ENCODE results near the gene MRPL38.

MRPL38 gene

DNA sequence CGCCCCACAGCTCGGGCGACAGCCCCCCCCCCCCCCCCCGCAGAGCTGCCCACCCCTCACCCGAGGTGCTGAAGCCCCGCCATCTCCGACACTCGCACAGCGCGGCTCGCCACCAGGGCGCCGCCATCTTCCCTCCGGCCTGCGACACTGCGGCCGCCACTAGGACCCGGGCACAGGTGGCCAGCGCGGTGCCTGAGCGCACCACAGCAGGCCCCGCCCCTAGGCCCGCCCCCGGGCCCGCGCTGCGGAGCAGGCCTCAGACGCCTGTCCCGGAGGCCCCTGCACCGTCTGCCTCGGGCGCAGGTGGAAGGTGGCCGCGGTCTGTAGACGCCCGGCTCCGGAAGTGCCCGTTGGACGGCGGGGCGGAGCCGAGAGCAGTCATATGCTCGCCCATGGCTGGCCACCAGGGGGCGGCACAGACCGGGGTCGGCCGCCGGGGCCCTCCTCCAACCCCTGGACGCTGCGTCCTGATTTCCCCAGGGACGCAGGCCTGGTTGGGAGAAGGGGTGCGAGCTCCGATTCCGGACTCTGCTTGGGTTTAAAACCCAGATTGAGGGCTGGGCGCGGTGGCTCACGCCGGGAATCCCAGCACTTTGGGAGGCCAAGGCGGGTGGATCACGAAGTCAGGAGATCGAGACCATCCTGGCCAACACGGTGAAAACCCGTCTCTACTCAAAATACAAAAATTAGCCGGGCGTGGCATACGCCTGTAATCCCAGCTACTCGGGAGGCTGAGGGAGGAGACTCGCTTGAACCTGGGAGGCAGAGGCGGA, at the start of gene MRPL38:
TSS of gene MRPL38 (minus strand) at position 136 of the 773 bp plus-strand sequence. CDS start at position 127, 9 bp downstream.
- DNase-seq = peak; percentile 78 to 91

DNA sequence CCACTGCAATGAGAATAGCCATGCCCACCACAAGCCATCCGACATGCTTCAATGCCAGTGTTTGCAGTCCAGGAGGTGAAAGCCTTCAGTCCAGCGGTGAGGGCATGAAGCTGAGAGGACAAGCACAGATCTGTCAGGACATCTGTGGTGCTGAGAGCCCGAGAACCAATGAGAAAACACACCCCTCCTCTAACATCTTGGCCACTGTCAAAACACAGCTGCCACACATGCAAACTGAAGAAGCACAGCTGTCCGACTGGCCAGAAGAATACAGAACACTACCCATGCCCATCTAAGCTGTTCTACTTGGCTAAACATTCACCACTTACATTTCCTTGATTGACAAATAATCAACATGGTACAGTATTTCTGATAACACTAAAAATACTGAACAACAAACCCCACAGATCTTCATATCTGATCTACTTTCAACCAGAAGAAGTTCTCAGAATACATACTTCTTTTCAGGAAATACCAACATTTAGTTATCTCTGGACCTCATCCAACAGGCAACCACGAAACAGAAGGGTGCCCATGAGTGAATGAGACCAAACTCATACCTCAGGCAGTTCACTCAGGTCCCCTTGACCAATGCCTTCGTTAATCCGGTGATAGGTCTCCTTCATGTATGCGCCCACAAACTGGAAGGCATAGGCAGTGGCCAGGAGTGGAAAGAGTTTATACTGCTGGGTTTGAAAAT, 46.3 kb upstream of the MRPL38 start:
- no peak for DNase-seq

DNA sequence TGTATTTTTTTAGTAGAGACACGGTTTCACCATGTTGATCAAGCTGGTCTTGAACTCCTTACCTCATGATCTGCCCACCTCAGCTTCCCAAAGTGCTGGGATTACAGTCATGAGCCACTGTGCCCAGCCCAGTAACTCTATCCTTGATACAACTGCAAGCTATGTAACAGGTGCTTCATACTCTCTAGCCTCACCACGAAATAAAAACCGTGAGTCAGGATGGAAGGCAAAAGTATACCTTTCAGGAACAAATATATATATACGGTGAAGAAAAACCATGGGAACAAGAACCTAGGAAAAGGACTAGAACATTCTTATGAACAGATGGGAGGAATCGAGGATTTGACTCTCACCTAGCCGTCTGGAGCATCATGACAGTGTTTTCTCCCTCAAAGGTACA, 45.7 kb upstream of the MRPL38 start:
- no peak for DNase-seq

DNA sequence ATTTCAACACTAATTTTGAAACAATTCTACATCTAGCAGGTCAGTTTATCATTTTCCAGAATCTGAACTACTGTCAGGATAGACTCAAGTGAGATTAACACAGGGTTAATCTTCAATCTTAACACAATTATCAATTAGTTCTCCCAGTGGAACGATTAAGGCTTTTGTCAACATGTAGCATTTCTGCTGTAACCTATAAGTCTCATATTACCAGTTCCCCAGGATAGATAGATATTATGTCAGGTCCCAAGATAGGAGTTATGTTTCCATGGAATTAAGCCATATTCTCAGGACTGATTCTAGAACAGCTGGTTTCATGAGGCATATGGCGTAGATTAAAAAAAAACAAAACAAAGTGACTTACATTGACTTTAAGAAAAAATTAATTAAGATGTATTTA, 40.5 kb upstream of the MRPL38 start:
- no peak for DNase-seq

DNA sequence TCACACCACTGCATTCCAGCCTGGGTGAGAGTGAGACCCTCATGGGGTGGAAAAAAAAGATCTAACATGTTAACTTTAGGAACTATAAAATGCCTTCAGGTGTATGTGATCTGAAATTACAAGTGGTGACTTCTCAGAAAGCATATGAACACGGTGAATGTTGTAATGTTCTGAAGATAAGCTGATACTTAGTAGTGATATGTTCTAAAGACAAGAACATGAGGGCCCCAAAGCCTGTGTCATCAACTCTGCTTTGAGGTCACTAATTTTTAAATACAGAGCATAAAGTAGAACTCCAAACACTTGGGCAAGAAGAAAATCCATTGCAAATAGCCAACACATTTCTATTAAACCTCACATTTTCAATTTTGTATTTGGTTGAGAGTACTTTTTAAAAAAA, 38.8 kb upstream of the MRPL38 start:
- no peak for DNase-seq

DNA sequence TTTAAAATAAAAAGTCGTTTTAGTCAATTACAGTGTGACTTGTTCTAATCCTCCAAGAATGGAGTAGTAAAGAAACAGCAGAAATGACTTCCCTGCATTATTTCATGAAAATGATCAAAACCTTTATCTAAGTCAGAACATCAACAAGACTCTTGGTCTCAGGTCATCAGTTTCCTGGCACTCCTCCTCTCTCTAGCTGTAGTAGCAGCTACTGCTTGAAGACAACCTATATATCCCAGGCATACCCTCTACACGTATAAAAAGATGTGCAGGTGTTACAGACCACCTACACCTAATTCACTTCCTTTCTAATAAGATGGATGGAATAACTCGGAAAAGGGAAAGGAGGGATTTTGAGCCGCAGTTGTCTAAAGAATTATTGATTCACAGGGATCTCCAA, 37.8 kb upstream of the MRPL38 start:
- DNase-seq = no peak

DNA sequence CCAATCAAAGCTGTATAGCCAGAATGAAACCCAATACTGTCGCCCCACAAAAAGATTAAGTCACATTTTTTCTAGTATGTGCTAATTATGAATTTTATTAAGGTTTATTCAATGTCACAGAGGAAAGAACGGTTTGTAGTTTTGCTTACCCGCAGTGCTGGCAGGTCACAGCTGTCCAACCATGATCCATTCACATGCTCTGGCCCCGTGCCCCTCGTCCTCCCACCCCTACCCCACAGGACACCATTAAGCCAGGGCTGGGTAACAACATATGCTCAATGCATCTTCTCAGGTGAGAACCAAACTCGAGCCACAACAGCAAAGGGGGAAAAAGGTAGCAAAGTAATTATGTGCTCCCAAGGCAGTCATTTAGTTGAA, 36.7 kb upstream of the MRPL38 start:
- DNase-seq = no peak

DNA sequence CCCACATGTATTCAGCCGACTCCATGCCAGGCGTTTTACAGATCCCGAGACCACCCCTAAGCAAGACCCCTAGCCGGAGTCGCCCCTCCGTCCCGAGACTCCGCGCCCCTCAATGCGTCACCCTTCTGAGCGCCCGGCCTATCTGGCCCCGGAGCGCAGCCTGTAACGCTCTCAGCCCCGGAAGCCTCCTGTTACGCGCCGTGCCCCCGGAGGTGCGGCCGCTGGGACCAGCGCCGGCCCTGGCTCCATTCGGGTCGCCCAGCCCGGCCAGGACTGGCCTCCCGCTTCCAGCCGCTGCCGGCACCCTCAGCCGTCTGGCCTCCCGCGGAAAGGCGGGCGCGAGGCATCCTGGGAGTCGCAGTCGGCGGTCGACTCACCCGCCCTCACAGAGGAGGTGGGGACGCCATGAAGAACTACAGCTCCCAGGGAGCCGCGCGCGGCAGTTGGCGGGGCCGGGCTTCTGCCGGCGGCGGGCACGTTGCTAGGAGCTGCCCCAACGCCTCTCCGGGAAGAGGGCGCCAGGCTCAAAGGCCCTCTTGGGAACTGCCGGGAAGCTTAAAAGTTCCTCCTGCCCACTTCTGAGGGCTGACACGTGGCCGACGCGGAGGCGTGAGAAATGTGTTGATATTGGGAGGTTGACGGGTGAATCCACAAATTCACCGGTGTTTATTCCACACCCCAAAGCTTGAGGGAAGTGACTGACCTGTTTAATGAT, 36.2 kb upstream of the MRPL38 start, which contains the start of gene FBF1:
TSS of gene FBF1 (minus strand) at position 316 of the 715 bp plus-strand sequence. CDS start 2,893 bp downstream, outside the sequence.
- DNase-seq = peak; percentile 79 to 92

DNA sequence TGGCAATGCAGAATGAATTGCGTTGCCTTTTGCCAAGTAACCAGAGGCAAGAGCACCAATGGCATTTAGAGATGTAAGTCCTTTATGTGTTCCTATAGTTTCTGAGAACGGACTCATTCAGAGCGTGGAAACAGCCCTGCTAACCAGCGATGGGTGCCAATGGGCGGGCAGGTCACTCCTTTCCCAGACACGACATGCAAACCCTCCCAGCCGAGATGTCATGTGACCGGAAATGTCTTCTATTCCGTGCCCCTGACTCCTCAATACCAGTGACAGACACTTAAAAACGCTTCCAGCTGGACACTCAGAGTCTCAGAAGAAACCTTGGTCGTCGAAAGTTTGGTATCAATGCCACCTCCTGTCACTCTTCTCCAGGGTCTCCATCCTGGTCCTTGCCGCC, 33.0 kb upstream of the MRPL38 start:
- no peak for DNase-seq

DNA sequence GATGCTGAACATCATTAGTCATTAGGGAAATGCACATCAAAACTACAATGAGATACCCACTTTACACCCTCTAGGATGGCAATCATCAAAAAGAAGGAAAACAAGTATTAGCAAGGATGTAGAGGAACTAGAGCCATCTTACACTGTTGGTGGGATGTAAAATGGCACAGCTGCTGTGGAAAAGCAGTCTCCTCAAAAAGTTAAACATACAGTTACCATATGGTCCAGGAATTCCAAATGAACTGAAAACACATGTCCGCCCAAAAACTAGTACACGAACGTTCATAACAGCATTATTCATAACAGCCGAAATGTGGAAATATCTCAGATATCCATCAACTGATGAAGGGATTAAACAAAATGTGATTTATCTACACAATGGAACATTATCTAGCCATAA, 29.1 kb upstream of the MRPL38 start:
- DNase-seq = no peak

DNA sequence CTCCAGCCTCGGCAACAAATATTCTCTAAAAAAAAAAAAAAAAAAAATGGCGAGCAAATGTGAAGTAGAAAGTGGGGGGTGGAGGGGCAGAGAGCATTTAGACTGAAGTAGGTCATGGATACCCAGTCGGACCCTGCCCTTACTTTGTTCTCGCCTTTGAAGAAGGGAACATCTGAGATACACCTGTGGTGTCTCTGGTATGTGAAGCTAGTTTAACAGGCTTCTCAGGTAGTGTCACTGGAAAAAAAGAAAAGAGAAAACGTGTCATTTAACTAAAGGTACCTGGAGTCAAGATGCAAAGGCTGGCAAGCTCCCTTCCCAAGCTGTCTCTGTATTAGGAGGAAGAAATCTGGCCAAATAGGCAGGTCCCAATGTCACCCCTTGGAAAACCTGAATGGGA, 28.2 kb upstream of the MRPL38 start:
- no peak for DNase-seq

DNA sequence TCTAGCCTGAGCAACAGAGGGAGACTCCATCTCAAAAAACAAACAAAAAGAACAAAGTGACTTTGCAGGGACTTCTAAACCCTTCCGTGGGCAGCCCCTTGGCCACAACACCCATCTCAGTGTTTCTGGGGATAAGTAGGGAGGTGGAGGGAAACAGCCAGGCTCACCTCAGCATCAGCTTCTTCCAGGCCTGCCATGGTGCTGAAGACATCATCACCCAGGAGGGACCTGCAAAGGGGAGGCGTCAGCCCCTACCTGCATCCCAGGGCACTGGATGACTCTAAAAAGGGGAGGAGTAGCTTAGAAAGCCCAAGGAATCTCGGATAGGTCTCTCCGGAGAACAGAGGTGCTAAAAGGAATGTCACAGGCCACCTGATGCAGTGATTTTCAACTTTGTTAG, 26.4 kb upstream of the MRPL38 start:
- no peak for DNase-seq

DNA sequence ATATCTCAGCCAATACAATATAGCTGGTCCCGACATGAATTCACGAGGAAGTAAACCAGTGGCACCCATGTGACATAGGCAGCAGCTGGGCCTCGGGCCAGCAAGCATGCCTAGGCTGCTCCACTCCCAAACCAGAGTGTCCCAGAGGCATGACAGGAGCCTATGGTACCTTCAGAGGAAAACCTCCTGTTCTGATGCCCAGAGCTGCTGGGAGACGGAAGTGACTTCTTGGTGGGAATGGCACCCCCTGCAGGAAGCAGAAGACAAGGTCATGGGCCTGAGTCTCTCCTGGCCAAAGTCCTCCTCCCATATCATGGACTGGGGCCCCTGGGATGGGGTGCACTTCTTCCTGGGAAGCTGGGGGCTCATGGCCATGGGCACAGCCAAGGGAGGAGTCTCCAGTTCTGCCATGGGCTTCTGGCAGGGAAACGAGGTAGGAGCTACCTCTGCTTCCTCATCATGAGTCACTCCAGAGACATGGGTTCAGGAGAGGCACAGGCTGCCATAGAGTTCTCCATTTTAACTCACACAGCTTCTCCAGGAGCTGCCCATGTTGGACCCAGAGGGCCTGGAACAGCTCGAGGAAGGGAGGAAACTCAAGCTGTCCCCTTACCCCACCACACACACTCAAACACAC, 22.7 kb upstream of the MRPL38 start:
- no peak for DNase-seq

DNA sequence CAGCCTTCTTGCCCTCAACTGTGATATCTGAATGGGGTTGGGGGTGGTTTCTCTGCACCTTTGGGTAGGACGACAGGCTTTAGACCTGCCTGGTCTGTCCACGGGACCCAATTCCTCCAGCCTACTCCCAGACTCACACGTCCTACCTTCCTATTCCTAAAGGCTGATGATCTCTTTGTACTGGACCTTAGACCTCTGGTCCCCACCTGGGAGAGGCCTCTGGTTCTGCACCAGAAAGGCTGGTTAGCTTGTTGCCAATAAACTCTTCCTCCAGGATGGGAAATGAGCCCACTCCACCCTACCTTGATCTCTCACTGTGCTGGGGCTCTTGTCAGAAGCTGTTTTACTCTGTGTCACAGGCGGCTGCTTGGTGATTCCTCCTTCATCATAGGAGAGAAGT, 21.8 kb upstream of the MRPL38 start:
- DNase-seq = no peak

DNA sequence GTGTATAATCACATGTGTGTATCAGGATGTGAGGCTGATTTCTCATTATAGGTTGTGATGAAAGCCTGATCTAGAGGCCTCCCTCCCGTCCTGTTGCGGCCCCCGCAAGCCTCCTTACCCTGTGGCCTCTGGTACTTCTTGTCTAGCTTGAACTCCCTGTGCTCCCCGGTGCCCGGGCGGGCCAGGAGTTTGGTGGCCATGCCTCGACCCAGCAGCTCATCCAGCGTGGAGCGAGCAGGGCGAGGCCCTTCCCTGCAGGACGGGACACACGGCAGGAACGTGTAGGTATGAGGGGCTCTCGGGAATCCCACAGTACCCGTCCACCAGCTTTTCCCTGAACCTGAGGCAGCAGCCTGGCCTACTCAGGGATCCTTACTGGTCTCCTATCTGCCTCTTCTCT, 21.2 kb upstream of the MRPL38 start:
- DNase-seq = no peak

DNA sequence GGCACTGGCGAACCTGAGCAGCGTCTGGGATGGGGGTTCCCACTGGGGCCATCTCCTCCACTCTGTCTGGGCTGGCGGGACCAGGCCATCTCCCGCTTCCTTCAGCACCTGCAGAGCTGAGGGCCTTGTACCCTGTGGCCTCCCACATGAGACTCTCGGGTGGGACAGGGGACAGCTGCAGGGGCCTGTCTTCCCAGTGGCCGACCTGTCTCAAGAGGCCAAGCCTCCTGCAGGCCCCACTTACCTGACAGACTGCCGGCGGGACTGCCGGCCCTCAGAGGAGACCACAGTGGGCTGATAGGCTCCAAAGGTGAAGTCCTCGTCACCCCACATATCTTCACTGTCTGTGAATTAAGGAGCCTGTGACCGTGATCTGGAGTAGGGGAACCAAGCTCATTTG, 20.4 kb upstream of the MRPL38 start:
- DNase-seq = no peak

DNA sequence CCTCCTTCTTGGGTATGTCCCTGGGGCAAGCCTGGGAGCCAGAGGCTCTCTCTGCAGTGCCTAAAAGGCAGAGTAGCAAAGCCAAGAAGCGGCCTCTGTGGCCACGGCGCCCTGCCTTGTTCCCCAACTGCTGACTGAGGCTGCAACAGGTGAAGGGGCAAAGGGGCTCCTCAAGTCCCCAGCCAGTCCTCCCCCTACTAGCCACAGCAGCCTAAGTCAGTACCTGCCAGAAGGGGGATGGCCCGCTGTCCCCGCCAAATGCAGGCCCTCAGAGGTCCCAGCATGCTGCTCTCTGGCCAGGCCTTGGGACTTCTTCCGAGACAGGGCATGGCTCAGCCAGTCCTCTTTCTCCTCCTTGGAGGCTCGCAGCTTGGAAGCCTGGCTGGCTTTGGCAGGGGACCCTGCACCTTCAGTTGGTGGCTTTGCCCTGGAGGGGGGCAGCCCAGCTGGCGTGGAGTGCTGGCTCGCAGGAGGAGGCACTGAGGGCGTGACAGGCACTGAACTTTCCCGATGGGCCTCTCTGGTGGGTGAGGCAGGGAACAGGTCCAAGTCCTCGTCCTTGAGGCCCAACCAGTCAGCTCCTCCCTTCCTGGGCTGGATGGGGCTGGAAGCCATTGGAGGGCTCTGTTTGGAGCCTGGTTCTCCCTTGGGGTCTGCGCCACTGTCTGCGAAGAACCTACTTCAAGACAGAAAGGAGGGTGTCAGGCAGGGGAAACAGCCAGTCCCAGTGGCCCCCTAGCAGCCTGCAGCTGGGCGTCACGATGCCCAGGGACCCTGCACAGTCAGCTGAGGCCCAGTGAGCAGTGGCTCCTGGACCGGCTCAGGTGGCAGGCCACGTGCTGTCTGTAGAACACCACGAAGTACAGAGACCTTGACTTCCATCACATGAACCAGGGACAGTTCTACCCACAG, 18.5 kb upstream of the MRPL38 start:
- DNase-seq = no peak

DNA sequence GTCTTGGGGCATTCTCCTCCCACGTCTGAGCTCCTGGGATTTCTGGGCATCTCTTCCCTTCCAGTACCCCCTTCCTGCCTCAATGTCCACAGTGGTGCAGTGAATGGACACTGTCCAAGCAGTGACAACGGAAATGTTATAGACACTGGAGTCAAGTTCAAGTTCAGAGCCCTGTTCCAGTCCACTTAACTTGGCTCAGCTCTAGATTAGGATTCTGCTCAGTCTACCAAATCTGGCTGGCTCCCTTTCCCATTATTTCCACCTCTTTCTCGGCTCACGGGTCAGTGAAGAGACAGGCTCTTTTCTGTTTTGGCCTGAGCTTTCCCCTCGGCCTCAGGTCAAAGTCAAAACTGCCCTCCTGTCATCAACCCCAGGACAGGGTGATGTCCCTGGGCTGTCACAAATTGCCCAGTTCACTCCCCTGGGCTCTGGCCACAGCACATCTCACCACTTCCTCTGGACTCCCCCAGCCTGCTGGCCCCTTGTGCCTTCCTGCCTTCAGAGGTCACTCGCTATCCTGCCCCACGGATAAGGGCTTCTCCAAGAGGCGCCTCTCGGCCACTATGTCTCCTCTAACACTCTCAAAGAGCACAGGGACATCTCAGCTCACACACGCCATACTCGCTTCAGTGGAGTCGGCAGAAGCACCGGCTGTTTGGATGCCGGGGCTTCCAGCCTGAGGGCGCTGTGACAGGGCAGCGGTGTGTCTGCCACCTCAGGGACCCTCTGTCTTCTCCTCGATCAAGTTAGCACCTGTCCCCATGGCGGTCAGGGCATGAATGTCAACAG, 17.7 kb upstream of the MRPL38 start:
- no peak for DNase-seq

DNA sequence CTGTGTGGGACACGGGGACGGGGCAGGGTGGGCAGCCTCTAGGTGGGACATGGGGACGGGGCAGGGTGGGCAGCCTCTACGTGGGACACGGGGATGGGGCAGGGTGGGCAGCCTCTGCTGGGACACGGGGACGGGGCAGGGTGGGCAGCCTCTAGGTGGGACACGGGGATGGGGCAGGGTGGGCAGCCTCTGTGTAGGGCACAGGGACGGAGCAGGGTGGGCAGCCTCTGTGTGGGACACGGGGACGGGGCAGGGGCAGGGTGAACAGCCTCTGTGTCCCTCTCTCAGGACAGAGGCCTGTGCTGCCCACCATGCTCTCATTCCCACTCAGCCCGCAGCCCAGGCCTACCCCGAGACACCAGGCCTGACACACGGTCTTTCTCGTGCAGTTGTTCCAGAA, 16.9 kb upstream of the MRPL38 start:
- no peak for DNase-seq

DNA sequence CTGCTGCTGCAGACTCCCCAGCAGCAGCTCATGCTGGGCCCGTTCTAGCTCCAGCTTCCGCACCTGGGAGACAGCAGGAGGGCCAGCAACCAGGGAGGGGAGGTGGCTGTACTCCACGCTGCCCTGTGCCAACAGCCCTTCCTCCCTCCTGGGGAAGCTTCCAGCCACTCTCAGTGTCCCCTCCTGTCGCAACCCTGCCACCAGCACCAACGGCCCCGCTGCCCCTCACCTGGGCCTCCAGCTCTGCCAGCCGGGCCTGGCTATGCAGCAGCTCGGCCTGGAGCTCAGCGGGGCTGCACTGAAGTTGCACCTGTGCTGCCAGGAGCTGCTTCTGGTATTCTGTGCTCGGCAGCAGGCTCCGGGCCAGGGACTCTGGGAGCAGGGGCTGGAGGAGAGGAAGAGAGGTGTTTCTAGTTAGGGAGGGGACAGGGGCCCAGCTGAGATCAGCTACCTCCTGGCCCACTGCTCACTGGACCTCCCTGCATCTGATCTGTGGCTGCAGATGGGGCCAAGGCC, 15.4 kb upstream of the MRPL38 start:
- no peak for DNase-seq

DNA sequence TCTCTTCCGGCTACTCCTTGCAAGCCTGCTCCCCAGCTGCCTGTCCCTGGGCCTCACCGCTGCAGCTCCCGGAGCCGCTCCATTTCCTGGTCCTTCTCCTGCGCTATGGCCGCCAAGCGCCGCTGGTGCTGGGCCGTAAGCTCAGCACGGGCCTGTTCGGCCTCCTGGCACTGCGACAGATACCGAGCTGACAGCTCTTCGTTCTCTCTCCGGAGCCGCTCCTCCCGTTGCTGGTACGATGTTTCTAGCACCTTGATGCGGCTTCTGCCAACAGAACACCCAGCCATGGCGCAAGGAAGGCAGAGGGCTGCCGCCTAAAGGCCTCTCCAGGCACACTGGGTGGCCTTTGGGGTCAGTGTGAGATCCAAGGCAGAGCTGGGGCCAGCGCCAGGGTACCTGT, 14.9 kb upstream of the MRPL38 start:
- no peak for DNase-seq
